Measurements from ENCODE around the gene NUDT4.

- TF ChIP-seq POLR2AphosphoS5 (IDR thresholded peaks at IDR 0.05; ENCODE audit: low read length) (no peak), EP300 (IDR thresholded peaks at IDR 0.05; ENCODE audit: borderline replicate concordance in 1 of 2, control insufficient read depth in 1 of 2, low read depth in 2 of 2, low read length in 2 of 2) (no peak), IRF3 (IDR thresholded peaks at IDR 0.05) (no peak), CTCF (IDR thresholded peaks at IDR 0.05 in 2 of 3, conservative IDR thresholded peaks at IDR 0.05 in 1 of 3; ENCODE audit: control insufficient read depth in 2 of 3, extremely low read depth in 1 of 3, insufficient read depth in 1 of 3, low read depth in 3 of 3, low read length in 3 of 3) (no peak), CBFB (IDR thresholded peaks at IDR 0.05; ENCODE audit: low read depth) (no peak)
Measured at GRCh38 chr12:93393425-93393824, 15.7 kb downstream of the NUDT4 start.

Measured in GM12878 (cell line).